ENCODE data around the gene TSKS. TPM values are rescaled to one million over a fixed set of nuclear protein-coding genes. Genes with fewer than 3 reads are reported as not detected.
A peak's percentile ranks its signal among the peaks of the same experiment; 100 is the strongest.
"Not testable (repeated sequence)": the region's sequence is repeated elsewhere in the genome, so short reads cannot be mapped to it uniquely, and the experiment has no call there.

TSKS gene
- total RNA-seq, 5 donors from 2014 or later (not counting 1 experiment from before 2014, with no cell fraction given), result 0.23 to 4.1 (median 2.1) TPM

DNA sequence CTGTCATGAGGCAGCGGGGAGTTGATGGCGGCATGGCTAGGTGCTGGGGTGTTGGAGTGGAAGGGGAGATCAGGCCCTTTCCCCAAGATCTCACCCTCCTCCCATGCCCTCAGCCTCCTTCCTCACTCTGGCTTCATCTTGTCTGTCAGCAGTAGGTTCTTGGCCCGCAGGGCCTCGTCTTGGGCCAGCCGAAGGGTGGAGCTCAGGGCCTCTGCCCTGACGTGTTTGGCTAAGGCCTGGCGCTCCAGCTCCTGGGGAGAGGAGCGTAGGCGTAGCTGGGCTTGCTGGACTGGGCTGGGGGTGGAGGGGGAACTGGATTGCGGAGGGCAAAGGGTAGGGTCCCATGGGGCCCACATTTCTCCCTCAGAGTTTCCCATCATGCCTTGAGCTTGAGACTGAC, 23.2 kb downstream of the TSKS start:
- CTCF ChIA-PET, result no interaction called here
- Mint-ChIP-seq H3K4me3 (no peak overlapping the region), H3K4me1 (peaks cover 4 to 5% (median 5%) of the 10 kb centered on the region in 3 donors), H3K27me3 (no peaks in the 10 kb centered on the region), H3K36me3 (no peaks in the 10 kb centered on the region), H3K9me3 (no peaks in the 10 kb centered on the region), H3K27ac (no peak overlapping the region)
- DNase-seq (no peak), ATAC-seq (replicated peaks in 1 of 4) (no peak)
- Histone ChIP-seq H3K9me3 (no peaks in the 10 kb centered on the region), H3K27ac (ENCODE audit: low read length) (no peak overlapping the region), H3K4me1 (ENCODE audit: control insufficient read depth in 1 of 2, extremely low read depth in 1 of 2, insufficient read depth in 2 of 2, low read length in 2 of 2) (peaks cover 0 to 10% of the 10 kb centered on the region in 2 experiments), H3K36me3 (ENCODE audit: control insufficient read depth in 2 of 2, extremely low read depth in 1 of 2, insufficient read depth in 1 of 2, low read length in 1 of 2) (no peaks in the 10 kb centered on the region), H3K27me3 (replicated peaks in 1 of 2; ENCODE audit: control insufficient read depth in 2 of 2, extremely low read depth in 1 of 2, insufficient read depth in 2 of 2, low read length in 1 of 2) (peaks cover 0 to 6% of the 10 kb centered on the region in 2 experiments), H3K4me3 (ENCODE audit: control insufficient read depth in 1 of 2, extremely low read depth in 1 of 2, low read length in 1 of 2) (no peak overlapping the region)
- WGBS (ENCODE audit: insufficient coverage), result 92% methylated on average over 6 of the region's 10 CpGs
- POLR2A ChIA-PET, result no interaction called here

DNA sequence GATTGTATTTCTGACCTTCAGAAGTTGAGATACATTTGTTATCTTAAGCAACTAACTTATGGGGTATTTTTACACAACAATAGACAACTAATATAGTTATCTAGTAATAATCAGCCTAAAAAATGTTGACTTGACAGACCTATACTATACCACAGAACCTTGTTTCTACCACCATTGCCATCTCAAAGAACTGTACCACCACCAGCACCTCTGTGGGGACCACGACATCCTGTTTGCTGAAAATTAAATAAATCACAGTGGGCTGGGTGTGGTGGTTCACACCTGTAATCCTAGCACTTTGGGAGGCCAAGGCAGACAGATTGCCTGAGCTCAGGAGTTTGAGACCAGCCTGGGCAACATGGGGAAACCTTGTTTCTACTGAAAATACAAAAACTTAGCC, 24.0 kb downstream of the TSKS start:
- CTCF ChIA-PET, result no interaction called here
- no CpG with 5 or more reads among the region's 1 CpG for WGBS (ENCODE audit: insufficient coverage)
- peaks cover 4 to 5% (median 5%) of the 10 kb centered on the region in 3 donors for H3K4me1 Mint-ChIP-seq
- Histone ChIP-seq H3K9me3 (no peaks in the 10 kb centered on the region), H3K4me3 (ENCODE audit: control insufficient read depth in 1 of 2, extremely low read depth in 1 of 2, low read length in 1 of 2) (no peak overlapping the region), H3K36me3 (ENCODE audit: control insufficient read depth in 2 of 2, extremely low read depth in 1 of 2, insufficient read depth in 1 of 2, low read length in 1 of 2) (no peaks in the 10 kb centered on the region), H3K4me1 (ENCODE audit: control insufficient read depth in 1 of 2, extremely low read depth in 1 of 2, insufficient read depth in 2 of 2, low read length in 2 of 2) (peaks cover 0 to 10% of the 10 kb centered on the region in 2 experiments), H3K27me3 (replicated peaks in 1 of 2; ENCODE audit: control insufficient read depth in 2 of 2, extremely low read depth in 1 of 2, insufficient read depth in 2 of 2, low read length in 1 of 2) (peaks cover 0 to 8% of the 10 kb centered on the region in 2 experiments), H3K27ac (ENCODE audit: low read length) (no peak overlapping the region)
- no peak overlapping the region for H3K4me3 Mint-ChIP-seq
- ATAC-seq (replicated peaks in 1 of 4) (peak in 1 of 4 experiments; percentile 45), DNase-seq (no peak)
- H3K27ac Mint-ChIP-seq, result no peak overlapping the region
- no peaks in the 10 kb centered on the region for H3K36me3 Mint-ChIP-seq
- no peaks in the 10 kb centered on the region for H3K27me3 Mint-ChIP-seq
- H3K9me3 Mint-ChIP-seq, result no peaks in the 10 kb centered on the region
- POLR2A ChIA-PET, result no interaction called here

DNA sequence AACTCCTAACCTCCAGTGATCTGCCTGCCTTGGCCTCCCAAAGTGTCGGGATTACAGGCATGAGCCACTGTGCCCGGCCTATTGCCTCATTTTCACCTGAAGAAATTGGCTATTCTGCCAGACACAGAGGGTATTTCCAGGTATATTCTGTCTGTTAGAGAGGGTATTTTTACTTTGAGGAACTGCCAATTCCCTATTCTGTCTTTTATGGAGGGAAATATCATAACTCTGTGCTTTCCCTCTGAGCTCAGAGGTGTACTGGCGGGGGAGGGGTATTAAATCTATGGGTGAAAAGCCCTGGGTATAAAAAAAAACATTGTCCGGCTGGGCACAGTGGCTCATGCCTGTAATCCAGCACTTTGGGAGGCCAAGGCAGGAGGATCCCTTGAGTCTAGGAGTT, 24.8 kb downstream of the TSKS start:
- Mint-ChIP-seq H3K27me3 (no peaks in the 10 kb centered on the region), H3K4me3 (no peak overlapping the region), H3K36me3 (no peaks in the 10 kb centered on the region), H3K27ac (no peak overlapping the region), H3K4me1 (peaks cover 4 to 5% (median 5%) of the 10 kb centered on the region in 3 donors), H3K9me3 (no peaks in the 10 kb centered on the region)
- H3K36me3 ChIP-seq (ENCODE audit: control insufficient read depth in 2 of 2, extremely low read depth in 1 of 2, insufficient read depth in 1 of 2, low read length in 1 of 2), result no peaks in the 10 kb centered on the region
- peaks cover 0 to 10% of the 10 kb centered on the region in 2 experiments for H3K4me1 ChIP-seq (ENCODE audit: control insufficient read depth in 1 of 2, extremely low read depth in 1 of 2, insufficient read depth in 2 of 2, low read length in 2 of 2)
- ATAC-seq (replicated peaks in 1 of 4) (no peak), DNase-seq (no peak)
- ChIA-PET POLR2A (interaction anchor here in 1 of 2 donors (0.7 kb wide), 1 partner anchor 956 kb away, joined by 3 read pairs; no protein-coding TSS in a partner anchor), CTCF (no interaction called here)
- H3K4me3 ChIP-seq (ENCODE audit: control insufficient read depth in 1 of 2, extremely low read depth in 1 of 2, low read length in 1 of 2), result no peak overlapping the region
- H3K27ac ChIP-seq (ENCODE audit: low read length), result no peak overlapping the region
- H3K27me3 ChIP-seq (replicated peaks in 1 of 2; ENCODE audit: control insufficient read depth in 2 of 2, extremely low read depth in 1 of 2, insufficient read depth in 2 of 2, low read length in 1 of 2), result peaks cover 0 to 10% of the 10 kb centered on the region in 2 experiments
- H3K9me3 ChIP-seq, result no peaks in the 10 kb centered on the region
- WGBS (ENCODE audit: insufficient coverage), result 100% methylated on average over 1 of the region's 4 CpGs

DNA sequence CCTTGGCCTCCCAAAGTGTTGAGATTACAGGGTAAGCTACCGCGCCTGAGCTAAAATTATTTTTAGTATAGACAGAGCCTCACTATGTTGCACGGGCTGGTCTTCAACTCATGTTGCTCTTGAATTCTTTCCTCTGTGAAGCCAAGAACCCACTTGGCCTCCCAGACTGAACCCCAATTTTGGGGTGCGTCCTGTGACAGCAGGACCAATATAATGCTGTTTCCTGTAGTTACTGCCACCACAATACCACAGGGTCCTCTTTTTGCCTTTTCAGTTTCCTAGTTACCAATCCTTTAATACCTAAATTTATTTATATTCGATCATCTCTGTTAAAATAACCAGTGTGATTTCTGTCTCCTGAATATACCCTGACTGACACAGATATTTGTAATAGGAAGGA, 32.9 kb downstream of the TSKS start:
- DNase-seq (no peak), ATAC-seq (replicated peaks in 1 of 4) (no peak)
- H3K27ac Mint-ChIP-seq, result no peak overlapping the region
- no peak overlapping the region for H3K4me3 Mint-ChIP-seq
- Histone ChIP-seq H3K27ac (ENCODE audit: low read length) (no peak overlapping the region), H3K27me3 (replicated peaks in 1 of 2; ENCODE audit: control insufficient read depth in 2 of 2, extremely low read depth in 1 of 2, insufficient read depth in 2 of 2, low read length in 1 of 2) (peaks cover 0 to 11% of the 10 kb centered on the region in 2 experiments), H3K9me3 (no peaks in the 10 kb centered on the region), H3K4me3 (ENCODE audit: control insufficient read depth in 1 of 2, extremely low read depth in 1 of 2, low read length in 1 of 2) (no peak overlapping the region), H3K4me1 (ENCODE audit: control insufficient read depth in 1 of 2, extremely low read depth in 1 of 2, insufficient read depth in 2 of 2, low read length in 2 of 2) (no peaks in the 10 kb centered on the region), H3K36me3 (ENCODE audit: control insufficient read depth in 2 of 2, extremely low read depth in 1 of 2, insufficient read depth in 1 of 2, low read length in 1 of 2) (no peaks in the 10 kb centered on the region)
- H3K27me3 Mint-ChIP-seq, result peaks cover 0 to 2% of the 10 kb centered on the region in 2 donors
- CTCF ChIA-PET, result no interaction called here
- peaks cover 7% of the 10 kb centered on the region for H3K36me3 Mint-ChIP-seq
- no peaks in the 10 kb centered on the region for H3K4me1 Mint-ChIP-seq
- no peaks in the 10 kb centered on the region for H3K9me3 Mint-ChIP-seq
- WGBS (ENCODE audit: insufficient coverage), result 40% methylated on average over 1 of the region's 5 CpGs
- POLR2A ChIA-PET, result no interaction called here

GRCh38 chr19:49727217-49728030, 35.7 kb downstream of the TSKS start:
- Mint-ChIP-seq H3K9me3 (no peaks in the 10 kb centered on the region), H3K4me3 (no peak overlapping the region), H3K36me3 (peaks cover 16% of the 10 kb centered on the region), H3K27ac (no peak overlapping the region), H3K27me3 (peaks cover 0 to 2% of the 10 kb centered on the region in 2 donors), H3K4me1 (no peaks in the 10 kb centered on the region)
- Histone ChIP-seq H3K27ac (ENCODE audit: low read length) (no peak overlapping the region), H3K27me3 (replicated peaks in 1 of 2; ENCODE audit: control insufficient read depth in 2 of 2, extremely low read depth in 1 of 2, insufficient read depth in 2 of 2, low read length in 1 of 2) (peaks cover 0 to 3% of the 10 kb centered on the region in 2 experiments), H3K4me1 (ENCODE audit: control insufficient read depth in 1 of 2, extremely low read depth in 1 of 2, insufficient read depth in 2 of 2, low read length in 2 of 2) (no peaks in the 10 kb centered on the region), H3K36me3 (ENCODE audit: control insufficient read depth in 2 of 2, extremely low read depth in 1 of 2, insufficient read depth in 1 of 2, low read length in 1 of 2) (no peaks in the 10 kb centered on the region), H3K9me3 (no peaks in the 10 kb centered on the region), H3K4me3 (ENCODE audit: control insufficient read depth in 1 of 2, extremely low read depth in 1 of 2, low read length in 1 of 2) (no peak overlapping the region)
- DNase-seq (no peak), ATAC-seq (replicated peaks in 1 of 4) (no peak)
- ChIA-PET CTCF (no interaction called here), POLR2A (no interaction called here)
- 92% methylated on average over 18 of the region's 23 CpGs for WGBS (ENCODE audit: insufficient coverage)

- H3K27ac Mint-ChIP-seq; H3K36me3 Mint-ChIP-seq; H3K4me3 Mint-ChIP-seq; H3K27me3 ChIP-seq (replicated peaks in 1 of 2; ENCODE audit: control insufficient read depth in 2 of 2, extremely low read depth in 1 of 2, insufficient read depth in 2 of 2, low read length in 1 of 2); H3K27ac ChIP-seq (ENCODE audit: low read length); DNase-seq; H3K4me3 ChIP-seq (ENCODE audit: control insufficient read depth in 1 of 2, extremely low read depth in 1 of 2, low read length in 1 of 2); ATAC-seq (replicated peaks in 1 of 4); H3K27me3 Mint-ChIP-seq; H3K9me3 ChIP-seq; H3K9me3 Mint-ChIP-seq; H3K36me3 ChIP-seq (ENCODE audit: control insufficient read depth in 2 of 2, extremely low read depth in 1 of 2, insufficient read depth in 1 of 2, low read length in 1 of 2); POLR2A ChIA-PET: not testable (repeated sequence)
- WGBS (ENCODE audit: insufficient coverage), result 87% methylated on average over 17 of the region's 22 CpGs
- H3K4me1 Mint-ChIP-seq, result peaks cover 9 to 18% (median 14%) of the 10 kb centered on the region in 3 donors
- peaks cover 0 to 17% of the 10 kb centered on the region in 2 experiments for H3K4me1 ChIP-seq (ENCODE audit: control insufficient read depth in 1 of 2, extremely low read depth in 1 of 2, insufficient read depth in 2 of 2, low read length in 2 of 2)
- CTCF ChIA-PET, result interaction anchor here (0.6 to 0.7 kb wide), 4 partner anchors 37 to 367 kb away, joined by 3 to 5 read pairs (median 4); no protein-coding TSS in a partner anchor
These were observed 43.7 kb downstream of the TSKS start for GRCh38 chr19:49719420-49719819.
